ENCODE results near the gene SLAMF9. TPM values are rescaled to one million over a fixed set of nuclear protein-coding genes. Genes with fewer than 3 reads are reported as not detected.

The SLAMF9 gene
- total RNA-seq, 1 donor from 2014 or later: not detected

DNA sequence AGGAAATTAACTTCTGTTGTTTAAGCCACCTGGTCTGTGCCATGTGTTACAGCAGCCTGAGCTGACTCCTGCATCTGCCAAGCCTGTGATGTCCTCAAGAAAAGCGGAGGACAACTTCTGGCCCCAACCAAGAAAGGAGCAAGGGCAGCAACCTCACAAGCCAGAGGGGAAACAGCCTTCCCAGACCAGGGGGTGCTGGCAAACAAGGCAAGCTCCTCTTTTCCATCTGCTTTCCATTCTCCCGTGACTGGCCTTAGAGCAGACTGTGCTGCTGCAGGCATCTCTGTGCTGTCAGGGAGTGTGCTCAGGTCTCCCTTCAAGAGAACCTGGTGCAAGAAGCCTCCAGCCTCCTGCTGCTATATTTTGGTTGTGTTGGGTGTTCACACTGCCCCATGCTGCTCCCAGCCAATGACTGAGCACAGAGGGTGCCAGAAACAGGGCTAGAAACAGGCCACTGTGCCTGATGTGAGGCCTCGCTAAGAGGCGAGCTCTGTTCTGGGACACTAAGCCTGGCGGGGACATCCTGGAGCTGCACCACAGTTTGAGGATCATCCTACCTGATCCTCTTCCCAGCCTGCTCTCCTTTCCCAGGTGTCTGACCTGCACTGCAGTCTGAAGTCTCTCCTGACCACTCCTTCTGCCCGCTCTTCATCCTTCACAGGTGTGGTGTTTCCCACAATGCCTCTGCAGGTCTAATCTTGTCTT is 27.5 kb upstream of the SLAMF9 start:
- ATAC-seq (no peak), DNase-seq (no peak)
- Histone ChIP-seq H3K4me3 (no peak overlapping the region), H3K27ac (no peak overlapping the region), H3K9me3 (no peaks in the 10 kb centered on the region), H3K36me3 (no peaks in the 10 kb centered on the region), H3K27me3 (no peaks in the 10 kb centered on the region), H3K4me1 (no peaks in the 10 kb centered on the region)
- intact Hi-C loops (cut with DNase I): no loop called here
- no peak for TF ChIP-seq CTCF (IDR thresholded peaks at IDR 0.05)

- DNase-seq (no peak), ATAC-seq (no peak)
- intact Hi-C loops (cut with DNase I): no loop called here
- Histone ChIP-seq H3K4me1 (no peaks in the 10 kb centered on the region), H3K4me3 (no peak overlapping the region), H3K27ac (no peak overlapping the region), H3K9me3 (no peaks in the 10 kb centered on the region), H3K27me3 (no peaks in the 10 kb centered on the region), H3K36me3 (no peaks in the 10 kb centered on the region)
- TF ChIP-seq CTCF (IDR thresholded peaks at IDR 0.05): no peak
Observed at GRCh38 chr1:159980786-159981185, 26.7 kb upstream of the SLAMF9 start.

DNA sequence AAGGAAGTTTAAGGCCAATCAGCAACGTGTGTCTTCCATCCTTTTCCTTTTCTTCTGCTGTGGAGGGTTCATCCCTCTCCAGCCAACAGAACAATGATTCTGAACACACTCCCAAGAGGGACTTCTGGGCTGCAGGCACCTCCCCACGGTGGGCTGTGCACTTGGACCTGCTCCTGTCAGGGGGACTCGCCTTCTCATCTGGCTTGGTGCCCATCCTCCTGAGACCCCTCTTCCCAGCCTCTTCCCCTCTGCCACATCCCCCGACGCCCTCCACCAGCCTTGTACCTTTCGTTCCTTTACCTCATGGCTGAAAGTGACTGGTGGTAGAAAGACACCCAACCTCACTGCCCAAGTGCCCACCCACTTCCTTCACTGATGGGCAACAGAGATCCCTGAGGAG is 26.0 kb upstream of the SLAMF9 start:
- DNase-seq: no peak

DNA sequence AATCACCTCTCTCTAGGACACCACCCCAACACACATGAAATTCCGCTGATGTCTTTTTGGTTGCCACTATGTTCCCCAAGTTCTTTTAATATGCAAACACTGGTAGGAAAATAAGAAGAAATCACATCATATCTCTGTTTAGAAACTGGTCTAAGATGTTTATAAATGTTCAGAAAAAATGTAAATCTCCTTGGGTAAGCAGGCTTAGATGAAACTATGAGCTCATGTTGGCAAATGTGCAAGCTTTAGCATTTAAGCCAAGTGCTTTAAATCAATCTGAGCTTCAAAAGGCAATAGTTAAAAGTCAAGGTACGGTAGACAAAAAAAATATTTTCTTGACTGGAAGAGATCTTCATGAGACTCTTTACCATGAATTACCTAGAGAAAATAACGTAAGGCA is 25.2 kb upstream of the SLAMF9 start:
- DNase-seq: no peak
- no peaks in the 10 kb centered on the region for H3K36me3 ChIP-seq
- H3K9me3 ChIP-seq: no peaks in the 10 kb centered on the region
- intact Hi-C loops (cut with DNase I): no loop called here
- no peak for TF ChIP-seq CTCF (IDR thresholded peaks at IDR 0.05)
- no peak for ATAC-seq
- no peaks in the 10 kb centered on the region for H3K27me3 ChIP-seq
- H3K4me1 ChIP-seq: no peaks in the 10 kb centered on the region
- H3K27ac ChIP-seq: no peak overlapping the region
- H3K4me3 ChIP-seq: no peak overlapping the region

More for the DNA sequence above, 26.0 kb upstream of the SLAMF9 start:
- ATAC-seq: no peak
- H3K4me1 ChIP-seq: no peaks in the 10 kb centered on the region
- TF ChIP-seq CTCF (IDR thresholded peaks at IDR 0.05): no peak
- no peaks in the 10 kb centered on the region for H3K27me3 ChIP-seq
- no peak overlapping the region for H3K27ac ChIP-seq
- intact Hi-C loops (cut with DNase I): no loop called here
- no peak overlapping the region for H3K4me3 ChIP-seq
- H3K9me3 ChIP-seq: no peaks in the 10 kb centered on the region
- H3K36me3 ChIP-seq: no peaks in the 10 kb centered on the region

DNA sequence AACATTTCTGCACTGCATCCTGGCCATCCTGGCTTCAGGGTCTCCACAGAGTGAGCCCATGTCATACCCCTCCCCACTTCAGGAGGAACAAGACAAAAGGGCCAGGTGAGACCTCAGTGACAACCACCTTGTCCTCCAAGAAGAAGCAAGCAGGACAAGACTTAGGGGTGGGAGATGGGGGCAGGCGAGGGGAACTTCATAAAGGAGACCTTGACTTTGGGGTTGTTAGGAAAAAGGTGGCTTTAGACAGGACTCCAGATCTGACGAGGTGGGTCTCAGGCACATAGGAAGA is 24.0 kb upstream of the SLAMF9 start:
- ATAC-seq: no peak
- no peak overlapping the region for H3K27ac ChIP-seq
- H3K4me1 ChIP-seq: no peaks in the 10 kb centered on the region
- H3K27me3 ChIP-seq: no peaks in the 10 kb centered on the region
- TF ChIP-seq CTCF (IDR thresholded peaks at IDR 0.05): no peak
- intact Hi-C loops (cut with DNase I): no loop called here
- no peak overlapping the region for H3K4me3 ChIP-seq
- no peaks in the 10 kb centered on the region for H3K36me3 ChIP-seq
- H3K9me3 ChIP-seq: no peaks in the 10 kb centered on the region
- DNase-seq: no peak
